HG03354 (cell line): Measurements from ENCODE around the gene TSHB.
"Not testable (repeated sequence)": the region's sequence is repeated elsewhere in the genome, so short reads cannot be mapped to it uniquely, and the experiment has no call there.

Source experiments
- ATAC-seq: cut with Tn5 transposase; IDR thresholded peaks from one replicate; pipeline ENCODE4 v1.9.1; 2021; ENCODE audit warnings: mild to moderate bottlenecking; ENCODE audit not compliant: unreplicated experiment, poor library complexity, severe bottlenecking

TSHB gene

DNA sequence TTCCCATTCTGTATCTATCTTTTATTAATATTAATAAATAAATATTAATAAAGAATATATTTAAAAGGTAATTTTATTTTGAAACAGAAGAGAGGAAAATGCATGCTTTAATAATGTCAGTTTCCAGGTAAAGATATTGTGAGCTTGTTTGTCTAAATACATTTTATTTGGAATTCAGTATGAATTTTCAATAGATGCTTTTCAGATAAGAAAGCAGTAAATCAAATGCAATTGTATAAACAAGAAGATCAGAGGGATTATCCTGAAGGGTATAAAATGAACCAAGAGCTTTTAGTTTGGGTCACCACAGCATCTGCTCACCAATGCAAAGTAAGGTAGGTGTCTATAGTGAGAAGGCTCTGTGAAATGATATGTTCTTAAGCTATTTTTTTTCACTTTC lies at the start of gene TSHB:
TSHB (plus strand) TSS at position 301 of the 400 bp plus-strand sequence. CDS start 3,537 bp downstream, outside the sequence.
- ATAC-seq = no peak

GRCh38 chr1:114982251-114982650 lies 47.4 kb upstream of the TSHB start:
- ATAC-seq = no peak

- ATAC-seq = no peak
These were observed 43.3 kb upstream of the TSHB start for GRCh38 chr1:114986286-114986685.

DNA sequence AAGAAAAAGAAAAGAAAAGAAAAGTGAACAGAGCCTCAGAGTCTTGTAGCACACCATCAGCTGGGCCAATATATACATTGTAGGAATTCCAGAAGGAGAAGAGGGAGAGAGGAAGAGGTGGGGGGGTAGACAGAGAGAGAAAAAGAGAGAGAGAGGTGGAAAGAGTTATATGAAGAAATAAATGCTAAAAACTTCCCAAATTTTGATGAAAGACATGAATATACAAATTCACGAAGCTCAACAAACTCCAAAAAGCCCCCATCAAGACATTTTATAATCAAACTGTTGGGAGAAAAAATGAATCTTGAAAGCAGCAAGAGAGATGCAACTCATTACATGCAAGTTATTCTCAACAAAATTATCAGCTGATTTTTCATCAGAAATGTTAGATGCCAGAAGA lies 41.5 kb upstream of the TSHB start:
- no peak for ATAC-seq

DNA sequence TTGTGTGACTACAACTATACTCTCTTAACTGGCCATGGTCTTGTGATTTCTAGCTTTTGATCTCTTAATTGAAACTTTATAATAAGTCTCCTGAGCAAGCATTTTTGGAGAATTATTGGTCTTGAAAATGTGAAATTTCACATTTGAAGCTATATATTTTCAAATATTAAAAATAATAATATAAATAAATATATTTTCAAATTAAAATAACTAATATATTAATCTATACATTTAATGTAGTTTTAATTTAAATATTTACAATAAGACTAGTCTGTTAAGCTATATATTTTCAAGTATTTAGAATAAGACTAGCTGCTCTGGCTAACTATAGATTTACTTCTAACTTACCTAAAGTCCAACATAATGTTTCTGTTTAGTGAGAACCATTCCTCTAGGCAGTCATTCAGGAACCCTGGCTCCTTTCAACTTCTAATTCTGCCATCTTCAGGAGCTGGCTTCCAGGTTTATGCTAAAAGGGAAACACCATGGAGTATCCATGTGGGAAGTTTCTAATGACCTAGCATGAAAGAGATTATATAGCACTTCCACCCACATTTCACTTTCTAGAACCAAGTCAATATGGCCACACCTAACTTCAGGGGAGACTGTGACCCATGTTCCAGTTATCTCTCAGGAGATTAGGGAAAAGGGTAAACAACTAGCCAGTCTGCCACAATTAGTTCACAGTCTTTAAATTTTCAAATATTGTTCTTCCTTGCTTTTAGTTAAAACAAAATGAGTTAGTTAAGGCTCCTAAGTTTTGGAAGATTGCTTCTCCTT lies 31.9 kb upstream of the TSHB start:
- no peak for ATAC-seq

DNA sequence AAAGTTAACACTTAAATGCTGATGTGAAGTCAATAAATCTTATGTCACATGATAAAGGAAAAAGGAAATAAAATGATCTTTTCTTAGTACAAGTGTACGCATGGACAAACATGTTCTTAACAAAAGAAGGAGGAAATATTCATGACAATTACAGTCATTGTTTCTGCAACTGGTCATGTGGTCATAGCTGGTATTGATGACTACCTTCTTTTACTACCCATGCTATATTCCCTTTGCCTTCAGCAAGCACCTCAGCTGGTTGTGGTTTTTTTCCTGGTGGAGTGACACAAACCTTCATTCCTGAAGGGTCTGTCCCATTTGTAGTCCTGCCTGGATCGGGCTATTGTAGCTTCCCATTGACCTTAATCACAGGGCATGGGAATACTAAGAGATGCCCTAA lies 23.4 kb upstream of the TSHB start:
- no peak for ATAC-seq

GRCh38 chr1:115012006-115012405 lies 17.6 kb upstream of the TSHB start:
- no peak for ATAC-seq

DNA sequence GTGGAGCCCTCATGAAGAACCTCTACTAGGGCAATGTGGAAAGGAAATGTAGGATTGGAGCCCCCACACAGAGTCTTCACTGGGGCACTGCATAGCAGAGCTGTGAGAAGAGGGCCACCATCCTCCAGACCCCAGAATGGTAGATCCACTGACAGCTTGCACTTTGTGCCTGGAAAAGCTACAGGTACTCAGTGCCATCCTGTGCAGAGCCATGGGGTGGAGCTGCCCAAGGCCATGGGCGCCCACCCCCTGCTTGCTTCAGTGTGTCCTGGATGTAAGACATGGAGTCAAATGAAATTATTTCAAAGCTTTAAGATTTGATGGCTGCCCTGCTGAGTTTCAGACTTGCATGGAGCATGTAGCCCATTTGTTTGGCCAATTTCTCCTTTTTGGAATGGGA lies 17.2 kb upstream of the TSHB start:
- ATAC-seq = no peak

DNA sequence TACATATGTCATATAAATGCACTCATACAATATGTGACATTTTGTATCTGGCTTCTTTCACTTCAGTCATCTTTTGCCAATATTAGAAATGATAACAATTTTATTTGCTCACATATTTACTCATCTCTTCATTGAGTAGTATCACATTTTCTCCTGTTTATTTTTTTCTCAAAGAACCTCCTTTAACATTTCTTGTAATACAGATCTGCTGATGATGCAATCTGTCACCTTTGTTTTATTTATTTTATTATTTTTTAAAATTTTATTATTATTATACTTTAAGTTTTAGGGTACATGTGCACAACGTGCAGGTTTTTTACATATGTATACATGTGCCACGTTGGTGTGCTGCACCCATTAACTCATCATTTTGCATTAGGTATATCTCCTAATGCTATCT lies 15.8 kb upstream of the TSHB start:
- no peak for ATAC-seq

DNA sequence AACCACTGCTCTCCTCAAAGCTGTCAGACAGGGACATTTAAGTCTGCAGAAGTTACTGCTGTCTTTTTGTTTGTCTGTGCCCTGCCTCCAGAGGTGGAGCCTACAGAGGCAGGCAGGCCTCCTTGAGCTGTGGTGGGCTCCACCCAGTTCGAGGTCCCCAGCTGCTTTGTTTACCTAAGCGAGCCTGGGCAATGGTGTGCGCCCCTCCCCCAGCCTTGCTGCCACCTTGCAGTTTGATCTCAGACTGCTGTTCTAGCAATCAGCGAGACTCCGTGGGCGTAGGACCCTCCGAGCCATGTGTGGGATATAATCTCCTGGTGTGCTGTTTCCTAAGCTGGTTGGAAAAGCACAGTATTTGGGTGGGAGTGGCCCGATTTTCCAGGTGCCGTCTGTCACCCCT lies 10.1 kb upstream of the TSHB start:
- ATAC-seq = not testable (repeated sequence)

DNA sequence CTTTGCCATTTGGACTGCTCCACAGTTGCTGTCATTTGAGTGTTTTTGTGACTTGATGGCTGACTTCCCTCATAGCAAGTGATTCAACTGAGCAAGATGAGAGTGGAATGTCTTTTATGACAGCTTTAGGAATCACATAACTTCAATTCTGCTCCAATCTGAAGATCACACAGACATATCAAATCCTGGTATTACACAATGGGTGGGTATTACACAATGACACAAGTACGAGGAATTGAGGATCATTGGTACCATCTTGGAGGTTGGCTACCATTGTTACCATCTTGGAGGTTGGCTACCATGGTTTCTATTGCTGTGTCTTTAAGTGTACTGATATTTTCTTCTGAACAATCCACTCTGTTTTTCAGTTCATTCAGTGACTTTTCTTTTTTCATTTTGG lies 8.5 kb upstream of the TSHB start:
- ATAC-seq = no peak

DNA sequence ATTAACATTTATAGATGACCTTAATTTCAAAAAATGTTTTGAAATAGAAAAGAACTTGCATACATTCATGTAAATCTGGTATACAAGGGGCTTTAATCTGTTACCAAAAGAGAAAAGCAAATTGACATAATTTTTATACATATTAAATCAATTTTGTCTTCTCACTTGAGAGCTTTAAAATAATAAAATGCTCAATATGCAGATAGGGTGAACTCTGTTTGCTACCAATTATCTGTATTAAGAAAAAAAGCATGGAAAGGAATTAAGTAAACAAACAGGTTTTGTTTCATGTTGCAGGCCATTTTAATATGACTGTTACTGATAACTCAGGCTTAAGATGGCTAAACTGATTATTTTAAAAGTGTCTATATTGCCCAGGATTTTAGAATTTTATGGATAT lies 6.0 kb upstream of the TSHB start:
- ATAC-seq = no peak

DNA sequence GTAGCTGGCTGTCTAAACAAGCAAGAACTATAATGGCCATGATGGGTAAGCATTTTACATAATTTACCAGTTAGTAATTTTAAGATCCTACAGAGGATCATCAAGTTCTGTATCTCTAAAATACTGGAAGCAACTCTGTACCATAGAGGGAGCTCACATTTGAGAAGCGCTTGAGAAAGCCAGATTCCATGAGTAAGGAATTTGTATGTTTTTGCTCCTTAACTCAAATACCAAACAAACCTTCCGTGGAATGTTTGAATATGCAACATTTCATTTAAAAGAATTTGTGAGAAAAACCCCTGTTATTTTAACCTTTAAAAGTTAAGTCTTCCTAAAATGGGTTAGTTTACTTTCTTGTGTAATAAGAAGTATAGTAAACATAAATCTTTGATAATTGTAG lies 2.0 kb downstream of the TSHB start:
- no peak for ATAC-seq

- ATAC-seq = no peak
These were observed 6.0 kb downstream of the TSHB start for GRCh38 chr1:115035652-115036051.

- ATAC-seq = no peak
These were observed 7.3 kb downstream of the TSHB start for GRCh38 chr1:115036814-115037507.

- no peak for ATAC-seq
These were observed 10.9 kb downstream of the TSHB start for GRCh38 chr1:115040501-115040900.

- ATAC-seq = no peak
These were observed 12.0 kb downstream of the TSHB start for GRCh38 chr1:115041654-115042053.

GRCh38 chr1:115046751-115047150 lies 17.1 kb downstream of the TSHB start:
- ATAC-seq = no peak

- ATAC-seq = no peak
These were observed 22.2 kb downstream of the TSHB start for GRCh38 chr1:115051850-115052249.

DNA sequence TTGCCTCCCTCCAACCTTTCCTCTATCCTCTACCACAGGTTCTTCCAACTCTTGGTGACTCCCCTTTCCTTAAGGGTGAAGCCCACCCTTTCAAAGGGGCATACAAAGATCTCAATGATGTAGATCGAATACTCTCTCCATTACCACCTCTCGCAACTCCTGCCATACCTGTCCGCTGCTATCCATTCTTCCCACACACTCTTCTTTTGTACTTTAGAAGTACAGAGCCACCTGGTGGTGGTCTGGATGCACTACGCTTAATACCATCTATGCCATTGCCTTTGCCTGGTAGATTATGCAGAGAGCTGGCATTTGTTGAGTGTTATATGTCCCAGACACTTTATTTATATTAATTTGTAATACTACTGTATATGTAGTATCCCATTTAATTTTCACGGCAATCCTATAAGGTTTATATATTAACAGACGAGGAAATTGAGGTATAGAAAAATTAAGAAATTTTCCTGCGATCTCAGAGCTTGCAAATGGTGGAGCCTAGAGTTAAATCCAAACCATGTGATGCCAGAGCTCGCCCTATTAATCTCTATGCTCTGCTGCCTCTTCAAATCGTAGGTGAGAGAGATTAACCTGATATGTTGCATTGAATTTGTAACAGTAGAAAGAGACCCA lies 22.9 kb downstream of the TSHB start:
- ATAC-seq = peak; percentile 94

- ATAC-seq = no peak
These were observed 26.8 kb downstream of the TSHB start for GRCh38 chr1:115056395-115056798.
